GM11168 (cell line): ENCODE results near the gene PPP1R3G.
"Not testable (repeated sequence)": the region's sequence is repeated elsewhere in the genome, so short reads cannot be mapped to it uniquely, and the experiment has no call there.

Experiments
- in situ Hi-C: fragments of 300-500 bp; cut with MboI; formaldehyde crosslinking; loops from one replicate; pipeline ENCODE4 v1.12.0; 2022; ENCODE audit warnings: low sequenced_read_pairs; ENCODE audit not compliant: unreplicated experiment

Gene PPP1R3G

DNA sequence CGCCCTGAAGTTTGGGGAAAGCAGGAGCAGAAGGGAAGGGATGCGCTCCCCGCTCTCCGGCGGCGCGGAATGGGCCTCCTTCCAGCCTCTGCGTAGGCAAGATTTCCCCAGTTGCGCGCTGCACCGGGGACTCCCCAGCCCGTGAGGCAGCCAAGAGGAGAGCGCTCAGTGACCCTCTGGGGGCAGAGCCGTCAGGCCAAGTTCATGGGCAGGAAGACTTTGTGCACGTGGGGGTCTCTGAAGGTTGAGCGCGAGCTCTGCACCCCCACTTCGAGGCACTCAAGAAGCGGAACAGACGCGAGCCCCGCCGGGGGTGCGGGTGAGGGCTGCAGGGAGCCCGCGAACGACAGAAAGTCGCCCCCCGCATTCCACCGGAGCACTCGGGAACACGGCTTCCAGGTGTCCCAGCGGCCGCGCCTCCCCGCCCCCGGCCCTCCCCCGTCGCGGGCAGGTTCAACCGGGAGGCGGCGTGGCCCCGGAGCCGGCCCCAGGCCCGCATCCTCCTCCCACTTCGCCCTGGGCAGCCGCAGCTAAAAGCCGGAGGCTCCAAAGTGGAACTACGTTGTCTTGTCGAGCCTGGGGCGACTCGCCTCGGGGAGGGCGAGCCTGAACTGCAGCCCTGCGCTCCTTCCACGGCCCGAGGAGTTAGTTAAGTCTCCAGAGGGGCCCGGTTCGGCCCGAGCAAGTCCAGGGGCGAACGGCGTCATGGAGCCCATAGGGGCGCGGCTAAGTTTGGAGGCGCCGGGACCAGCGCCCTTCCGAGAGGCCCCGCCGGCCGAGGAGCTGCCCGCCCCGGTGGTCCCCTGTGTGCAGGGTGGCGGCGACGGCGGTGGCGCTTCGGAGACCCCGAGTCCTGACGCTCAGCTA, at the start of gene PPP1R3G:
TSS of gene PPP1R3G (plus strand) at position 561 of the 867 bp plus-strand sequence. CDS start at position 706, 145 bp downstream.
- in situ Hi-C loops, result no loop called here

DNA sequence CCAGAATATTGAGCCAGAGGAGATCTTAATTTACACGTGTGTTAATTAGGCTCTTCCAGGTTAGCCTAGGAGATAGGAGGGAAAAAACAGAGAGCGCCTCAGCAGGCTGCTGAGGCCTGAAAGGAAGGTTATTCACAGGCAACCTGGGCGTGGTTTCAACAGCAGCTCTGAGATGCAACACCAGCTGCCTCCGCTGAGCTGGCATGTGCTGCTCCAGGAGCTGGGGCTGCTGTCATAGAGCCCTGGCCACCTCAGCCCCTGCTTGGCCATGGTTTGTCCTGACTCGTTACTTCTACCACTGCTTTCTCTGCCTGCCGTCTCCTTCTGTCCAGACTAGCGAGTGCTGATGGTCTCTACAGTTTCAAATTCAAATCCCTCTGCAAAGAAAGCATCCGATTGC, 48.9 kb upstream of the PPP1R3G start:
- in situ Hi-C loops, result no loop called here

DNA sequence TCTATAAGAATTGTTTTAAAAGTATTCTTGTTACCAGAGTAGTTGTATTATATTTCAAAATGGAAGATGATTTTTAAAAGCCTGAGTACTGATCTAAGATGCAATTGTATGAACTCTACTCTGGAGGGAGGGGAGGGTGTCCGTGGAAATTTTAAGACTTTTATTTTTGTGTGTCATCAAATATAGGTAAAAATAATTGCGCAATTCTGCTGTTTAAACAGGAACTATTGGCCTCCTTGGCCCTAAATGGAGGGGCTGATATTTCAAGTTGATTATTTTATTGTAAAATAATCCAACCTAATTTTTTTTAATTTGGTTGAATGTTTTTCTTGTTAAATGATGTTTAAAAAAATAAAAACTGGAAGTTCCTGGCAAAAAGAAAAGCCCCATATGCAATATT, 43.2 kb upstream of the PPP1R3G start:
- in situ Hi-C loops, result no loop called here

DNA sequence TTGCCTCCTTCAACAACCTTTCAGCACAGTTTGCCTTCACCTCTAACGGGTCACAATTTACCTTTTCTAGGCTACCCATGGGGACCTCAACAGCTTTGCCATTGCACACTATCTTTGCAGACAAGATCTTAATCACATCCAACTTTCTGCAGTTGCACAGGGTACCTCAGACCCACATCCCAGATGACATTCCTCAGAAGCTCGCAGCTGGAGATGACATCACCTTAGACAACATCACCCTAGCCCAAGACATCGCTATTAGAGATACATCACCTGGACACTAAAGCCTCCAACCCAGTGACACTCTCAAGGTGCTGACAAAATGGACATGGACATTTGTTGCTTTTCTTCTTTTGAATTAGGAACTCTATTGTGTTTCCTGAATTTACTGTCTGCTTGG, 42.7 kb upstream of the PPP1R3G start:
- in situ Hi-C loops, result no loop called here

DNA sequence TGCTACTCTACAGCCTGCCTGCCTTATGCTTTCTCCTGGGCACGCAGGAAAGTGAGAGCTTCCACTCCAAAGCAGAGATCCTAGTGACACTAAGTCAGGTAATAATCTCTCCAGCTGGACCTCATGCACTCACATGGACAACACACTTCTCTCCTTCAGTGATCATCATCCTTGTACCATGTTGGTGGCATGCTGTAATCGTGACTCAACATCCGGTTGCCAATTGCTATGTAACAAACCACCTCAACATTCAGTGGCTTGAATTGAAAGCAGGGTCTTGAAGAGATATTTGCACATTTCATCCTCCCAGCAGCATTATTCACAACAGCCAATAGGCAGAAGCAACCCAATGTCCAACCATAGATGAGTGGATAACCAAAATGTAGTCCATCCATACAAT, 40.3 kb upstream of the PPP1R3G start:
- in situ Hi-C loops, result no loop called here

GRCh38 chr6:5045416-5045815, 39.7 kb upstream of the PPP1R3G start:
- in situ Hi-C loops, result no loop called here

GRCh38 chr6:5046430-5046829, 38.7 kb upstream of the PPP1R3G start:
- in situ Hi-C loops, result no loop called here

DNA sequence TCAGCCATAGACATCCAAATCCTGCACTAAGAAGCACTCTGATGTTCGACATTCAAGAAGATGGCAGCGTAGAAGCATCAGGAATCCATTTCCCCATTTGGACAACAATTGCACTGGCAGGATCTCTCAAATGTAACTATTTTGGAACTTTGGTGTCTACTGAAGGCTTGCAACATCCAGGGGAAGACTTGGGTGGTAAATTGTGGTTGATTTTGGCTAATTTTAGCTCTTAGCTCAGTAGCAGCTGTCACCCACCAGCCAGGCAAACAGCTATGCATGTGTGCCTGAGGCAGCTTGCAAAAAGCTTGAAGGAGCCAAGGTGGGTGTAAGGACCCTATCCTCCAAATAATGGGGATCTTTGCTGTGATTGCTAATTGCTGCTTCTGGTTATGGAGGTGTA, 35.1 kb upstream of the PPP1R3G start:
- in situ Hi-C loops, result no loop called here

- in situ Hi-C loops, result no loop called here
These were observed 33.7 kb upstream of the PPP1R3G start for GRCh38 chr6:5051394-5051793.

GRCh38 chr6:5053038-5053437, 32.1 kb upstream of the PPP1R3G start:
- in situ Hi-C loops, result no loop called here

GRCh38 chr6:5053864-5054244, 31.3 kb upstream of the PPP1R3G start:
- in situ Hi-C loops, result no loop called here

GRCh38 chr6:5054245-5054873, 30.8 kb upstream of the PPP1R3G start:
- in situ Hi-C loops, result no loop called here

DNA sequence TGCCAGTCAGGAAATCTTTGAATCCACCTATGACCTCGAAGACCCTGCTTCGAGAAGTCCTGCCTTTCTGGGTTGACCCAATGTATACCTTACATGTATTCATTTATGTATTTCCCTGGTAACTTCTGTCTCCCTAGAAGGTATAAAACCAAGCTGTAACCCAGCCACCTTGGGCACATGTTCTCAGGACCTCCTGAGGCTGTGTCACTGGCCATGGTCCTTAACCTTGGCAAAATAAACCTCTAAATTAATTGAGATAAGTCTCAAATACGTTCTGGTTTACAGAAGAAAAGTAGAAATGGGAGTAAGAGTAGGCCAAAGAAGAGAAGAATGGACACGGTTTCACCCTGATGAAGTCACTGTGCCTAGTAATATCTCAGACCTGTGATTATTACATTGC, 30.0 kb upstream of the PPP1R3G start:
- in situ Hi-C loops, result no loop called here

DNA sequence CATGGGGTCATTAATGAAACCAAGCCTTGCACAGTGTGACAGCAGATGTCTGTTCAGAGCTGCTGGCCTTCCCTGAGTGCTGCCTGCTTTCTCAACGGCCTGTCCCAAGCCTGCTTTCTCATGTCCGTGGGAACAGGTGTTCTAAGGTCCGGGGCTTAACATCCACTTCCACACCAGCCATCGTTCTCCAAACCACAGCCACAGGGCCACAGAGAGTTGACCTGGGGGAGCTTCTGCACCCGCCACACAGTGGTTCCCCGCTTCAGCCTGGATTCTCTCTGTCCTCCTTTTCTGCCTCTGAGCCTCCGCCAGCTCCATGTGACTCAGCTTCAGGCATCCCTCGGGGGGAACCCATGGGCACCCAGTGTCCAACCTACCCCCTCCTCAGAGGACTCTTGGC, 26.9 kb upstream of the PPP1R3G start:
- in situ Hi-C loops, result no loop called here

- in situ Hi-C loops, result no loop called here
These were observed 25.9 kb upstream of the PPP1R3G start for GRCh38 chr6:5059036-5059896.

GRCh38 chr6:5060439-5060838, 24.7 kb upstream of the PPP1R3G start:
- in situ Hi-C loops, result not testable (repeated sequence)

GRCh38 chr6:5061152-5061551, 24.0 kb upstream of the PPP1R3G start:
- in situ Hi-C loops, result no loop called here

DNA sequence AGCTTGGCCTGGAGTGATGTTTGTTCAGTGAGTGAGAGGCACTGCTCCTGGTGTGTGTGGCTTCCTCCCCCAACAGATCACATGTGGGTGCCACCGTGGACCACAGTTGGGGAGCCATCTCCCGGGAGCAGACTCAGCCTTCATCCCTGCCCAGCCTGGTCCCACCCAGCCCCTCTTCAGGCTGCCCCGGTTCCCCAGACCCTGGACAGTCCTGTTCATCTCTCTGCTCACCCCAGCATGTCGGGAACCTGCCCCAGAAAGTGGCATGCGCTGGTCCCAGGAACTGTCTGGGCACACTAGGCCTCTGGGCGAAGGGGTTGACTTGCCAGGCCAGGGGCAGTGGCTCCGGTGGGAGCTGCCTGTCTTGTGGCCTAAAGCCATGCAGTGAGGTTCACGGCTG, 21.5 kb upstream of the PPP1R3G start:
- in situ Hi-C loops, result no loop called here

DNA sequence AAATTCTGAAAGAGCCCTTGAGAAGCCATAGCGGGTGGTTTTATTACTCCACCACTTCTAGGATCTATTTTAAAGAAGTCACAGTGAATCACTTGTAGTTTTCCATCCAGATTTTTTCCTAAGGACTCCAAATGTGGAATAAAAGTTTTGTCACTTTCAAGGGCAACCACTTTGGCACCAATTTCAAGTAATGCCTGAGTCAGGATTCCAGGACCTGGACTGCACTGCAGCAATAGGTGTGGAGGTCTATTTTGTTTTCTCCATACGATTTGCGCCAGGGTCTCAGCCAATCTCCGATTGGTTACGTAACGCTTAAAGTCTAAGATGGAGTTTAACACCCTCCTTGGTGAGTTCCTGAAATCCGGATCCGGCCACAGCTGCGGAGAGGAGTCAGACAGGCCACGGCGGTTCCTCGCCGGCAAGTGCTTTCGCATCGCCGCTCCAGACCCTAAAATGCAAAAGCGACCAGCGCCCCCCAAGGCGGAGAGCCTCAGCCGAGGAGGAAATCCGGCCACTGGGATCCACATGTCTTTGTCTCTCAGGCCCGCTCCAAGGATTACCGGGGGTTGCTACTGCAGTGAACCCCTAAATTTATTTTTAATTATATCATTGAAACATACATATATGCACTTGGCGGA, 18.6 kb upstream of the PPP1R3G start:
- in situ Hi-C loops, result no loop called here

DNA sequence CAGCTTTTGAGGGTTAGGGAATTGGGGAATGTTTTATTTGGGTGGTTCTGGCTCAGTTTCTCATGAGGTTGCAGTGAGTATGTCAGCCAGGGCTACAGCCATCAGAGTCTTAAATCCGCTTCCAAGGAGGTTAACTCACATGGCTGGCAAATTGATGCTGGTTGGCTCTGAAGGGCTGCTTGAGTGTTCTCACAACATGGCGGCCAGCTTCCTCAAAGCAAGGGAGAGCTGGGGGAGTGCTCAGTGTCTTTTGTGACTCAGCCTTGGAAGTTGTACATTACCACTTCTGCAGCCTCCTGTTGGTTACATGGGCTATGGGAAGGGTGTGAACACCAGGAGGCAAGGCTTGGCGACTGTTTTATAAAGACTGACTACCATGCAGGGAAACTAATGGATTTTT, 17.8 kb upstream of the PPP1R3G start:
- in situ Hi-C loops, result no loop called here
